Uterus (tissue), 4 donors: Measurements from ENCODE around the gene SHROOM4. TPM values are rescaled to one million over a fixed set of nuclear protein-coding genes. Genes with fewer than 3 reads are reported as not detected.

ENCODE experiments used
- DNase-seq, 2 donors: peaks; one replicate each; pipeline ENCODE4 v3.0.0-alpha.2; 2019 to 2020
- H3K27ac ChIP-seq, 2 donors: fragments of 200-600 bp; sonication (generic); 1 replicate in 1 of 2; 2 replicates in 1 of 2; pipeline ENCODE4 v1.5.1; 2016 to 2018
- H3K27me3 ChIP-seq, 2 donors: fragments of 200-600 bp; sonication (generic); one replicate each; pipeline ENCODE4 v1.5.1; 2018 to 2019; ENCODE audit warnings: control low read depth in 1 of 2
- H3K36me3 ChIP-seq, 2 donors: fragments of 200-600 bp; sonication (generic); one replicate each; pipeline ENCODE4 v1.5.1; 2019; ENCODE audit warnings: control low read depth in 1 of 2
- H3K4me1 ChIP-seq, 2 donors: fragments of 200-600 bp; sonication (generic); one replicate each; pipeline ENCODE4 v1.5.1; 2018 to 2019; ENCODE audit warnings: control low read depth in 1 of 2
- H3K4me3 ChIP-seq, 2 donors: fragments of 200-600 bp; sonication (generic); 1 replicate in 1 of 2; 2 replicates in 1 of 2; pipeline ENCODE4 v1.5.1; 2018 to 2019; ENCODE audit warnings: mild to moderate bottlenecking in 1 of 2
- H3K9me3 ChIP-seq, 2 donors: fragments of 200-600 bp; sonication (generic); one replicate each; pipeline ENCODE4 v1.5.1; 2019; ENCODE audit warnings: control low read depth in 1 of 2
- CTCF ChIP-seq, 4 experiments: fragments of 200-600 bp in 2 of 4; fragments of 450-650 bp in 2 of 4; sonication (generic) in 2 of 4; IDR thresholded peaks; one replicate each; pipeline ENCODE4 v1.5.1; 2016 to 2019; ENCODE audit warnings: antibody characterized with exemption in 4 of 4, mild to moderate bottlenecking in 2 of 4, moderate library complexity in 1 of 4
- POLR2A ChIP-seq, 2 donors: fragments of 450-650 bp; IDR thresholded peaks; one replicate each; pipeline ENCODE4 v1.6.1; 2016; ENCODE audit warnings: antibody characterized with exemption in 2 of 2, mild to moderate bottlenecking in 1 of 2, moderate library complexity in 1 of 2
- intact Hi-C: fragments of 100-400 bp; cut with DNase I; formaldehyde crosslinking; loops from one replicate; pipeline ENCODE4 v1.15.1; 2023; ENCODE audit warnings: low total_unique reads
- total RNA-seq, 4 donors: library from RNA; depleted of rRNA in 3 of 4; stranded (reverse); fragments of >200 nt in 3 of 4; gene quantifications; one replicate each; pipeline versions ENCODE4 v1.1.0 to v1.2.4, GENCODE V29; 2014 to 2023
- donor health status: DM: yes; HTN: yes; CAD: no.

SHROOM4 gene
- total RNA-seq, 4 donors from 2014 or later = 9.7 to 18.8 (median 12.5) TPM

DNA sequence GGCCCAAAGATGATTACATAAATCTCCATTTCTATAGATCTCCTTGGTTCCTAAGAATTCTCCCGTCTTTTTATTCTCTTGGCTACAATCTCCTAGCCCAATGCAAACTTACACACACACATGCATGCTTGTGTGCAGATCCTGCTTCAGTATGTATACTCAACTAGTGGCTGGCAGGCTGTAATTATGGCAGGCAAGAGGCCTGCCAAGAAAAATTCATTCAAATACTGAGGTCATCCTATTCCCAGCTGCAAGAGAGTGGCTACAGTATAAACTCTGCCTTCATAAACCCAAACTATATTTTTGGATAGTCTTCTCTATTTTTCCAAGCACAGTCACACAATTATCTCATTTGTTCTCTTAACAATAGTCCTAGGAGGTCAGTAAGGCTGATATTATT, 95.2 kb downstream of the SHROOM4 start:
- intact Hi-C loops = no loop called here
- TF ChIP-seq POLR2A (IDR thresholded peaks at IDR 0.05) (no peak), CTCF (IDR thresholded peaks at IDR 0.05) (no peak)
- no peak overlapping the region for H3K4me3 ChIP-seq
- no peak for DNase-seq
- H3K27me3 ChIP-seq = no peaks in the 10 kb centered on the region
- H3K36me3 ChIP-seq = no peaks in the 10 kb centered on the region
- no peaks in the 10 kb centered on the region for H3K9me3 ChIP-seq
- H3K27ac ChIP-seq = no peak overlapping the region
- H3K4me1 ChIP-seq = no peaks in the 10 kb centered on the region

GRCh38 chrX:50716706-50717105, 97.3 kb downstream of the SHROOM4 start:
- no peak for TF ChIP-seq POLR2A (IDR thresholded peaks at IDR 0.05)
- no peak for TF ChIP-seq CTCF (IDR thresholded peaks at IDR 0.05)
- intact Hi-C loops = no loop called here
- Histone ChIP-seq H3K27me3 (no peaks in the 10 kb centered on the region), H3K4me3 (no peak overlapping the region), H3K36me3 (no peaks in the 10 kb centered on the region), H3K4me1 (no peaks in the 10 kb centered on the region), H3K9me3 (no peaks in the 10 kb centered on the region), H3K27ac (no peak overlapping the region)
- DNase-seq = no peak

- no peak for DNase-seq
Measured at GRCh38 chrX:50712777-50713176, 101.2 kb downstream of the SHROOM4 start.

DNA sequence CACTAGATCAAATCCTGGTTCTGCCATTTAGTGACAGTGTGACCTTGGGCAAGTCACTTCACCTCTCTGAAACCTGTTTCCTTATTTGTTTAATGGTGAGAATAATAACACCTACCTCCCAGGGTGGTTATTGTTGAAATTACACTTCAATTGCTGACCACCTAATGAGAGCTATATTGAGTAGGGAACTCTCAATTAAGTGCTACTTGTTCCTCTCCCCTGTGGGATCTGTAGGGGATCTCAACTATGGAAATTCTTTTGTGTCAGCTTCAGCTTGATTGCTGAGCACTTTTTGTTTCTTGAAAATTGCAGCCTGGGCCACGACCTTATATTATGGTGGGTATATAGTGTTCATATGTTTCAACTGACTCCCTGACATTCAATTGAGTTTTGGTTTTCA, 102.1 kb downstream of the SHROOM4 start:
- Histone ChIP-seq H3K4me1 (no peaks in the 10 kb centered on the region), H3K27me3 (no peaks in the 10 kb centered on the region), H3K27ac (no peak overlapping the region), H3K4me3 (no peak overlapping the region), H3K9me3 (no peaks in the 10 kb centered on the region), H3K36me3 (no peaks in the 10 kb centered on the region)
- DNase-seq = no peak
- TF ChIP-seq POLR2A (IDR thresholded peaks at IDR 0.05) = no peak
- no peak for TF ChIP-seq CTCF (IDR thresholded peaks at IDR 0.05)
- intact Hi-C loops = no loop called here

More at GRCh38 chrX:50712777-50713176, 101.2 kb downstream of the SHROOM4 start:
- H3K9me3 ChIP-seq = no peaks in the 10 kb centered on the region
- no peak overlapping the region for H3K27ac ChIP-seq
- intact Hi-C loops = no loop called here
- no peak overlapping the region for H3K4me3 ChIP-seq
- H3K27me3 ChIP-seq = no peaks in the 10 kb centered on the region
- H3K36me3 ChIP-seq = no peaks in the 10 kb centered on the region
- no peaks in the 10 kb centered on the region for H3K4me1 ChIP-seq
- TF ChIP-seq CTCF (IDR thresholded peaks at IDR 0.05) (no peak), POLR2A (IDR thresholded peaks at IDR 0.05) (no peak)

DNA sequence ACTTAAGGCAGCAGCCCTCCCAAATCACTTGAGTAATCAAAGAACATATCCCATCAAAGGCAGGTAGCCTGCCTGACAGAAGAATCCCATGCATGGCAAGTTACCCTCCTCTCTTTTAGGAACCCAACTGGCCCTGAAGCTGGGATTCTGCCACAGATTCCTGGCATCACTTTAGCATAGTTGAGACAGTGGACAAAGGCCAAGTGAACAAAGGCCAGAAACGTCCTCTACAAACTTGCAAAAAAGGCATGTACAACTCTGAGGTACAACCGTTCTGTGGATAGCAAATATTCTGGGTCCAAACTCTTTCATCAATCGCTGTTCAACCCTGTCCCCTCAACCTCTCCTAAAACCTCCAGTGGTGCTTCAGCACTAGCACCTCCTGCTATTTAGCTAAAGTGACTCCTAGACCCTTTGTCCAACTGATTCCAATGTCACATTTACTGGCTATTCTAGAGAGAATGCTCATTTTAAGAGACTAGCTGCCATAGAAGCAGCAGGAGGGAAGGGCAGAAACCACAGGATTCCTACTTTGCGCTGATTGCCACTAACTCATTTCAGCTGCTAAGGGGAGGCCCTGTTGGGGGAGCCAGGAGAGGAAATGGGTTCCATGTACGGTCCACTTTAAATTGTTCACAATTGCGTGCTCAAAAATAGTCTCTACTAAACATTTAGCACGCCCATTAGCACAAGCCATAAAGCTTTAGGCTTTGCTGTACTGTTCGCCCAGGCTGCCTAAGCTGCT, 105.9 kb downstream of the SHROOM4 start:
- TF ChIP-seq POLR2A (IDR thresholded peaks at IDR 0.05) (no peak), CTCF (IDR thresholded peaks at IDR 0.05) (no peak)
- H3K27ac ChIP-seq = no peak overlapping the region
- intact Hi-C loops = no loop called here
- DNase-seq = no peak
- no peaks in the 10 kb centered on the region for H3K9me3 ChIP-seq
- no peaks in the 10 kb centered on the region for H3K27me3 ChIP-seq
- no peaks in the 10 kb centered on the region for H3K4me1 ChIP-seq
- H3K4me3 ChIP-seq = no peak overlapping the region
- H3K36me3 ChIP-seq = no peaks in the 10 kb centered on the region
